Endothelial cell of umbilical vein (primary cell): Measurements from ENCODE around the gene KXD1. TPM values are rescaled to one million over a fixed set of nuclear protein-coding genes. Genes with fewer than 3 reads are reported as not detected.

Source experiments
- BruUV-seq: library from RNA; stranded (reverse); fragments of 400-500 nt; replicated peaks from 2 replicates; lab custom pipeline; 2021; lab: Mats Ljungman, UMichigan
- CTCF ChIA-PET: fragments of 300-600, 350-600 bp; sonication (Branson Sonifier 250); formaldehyde crosslinking; loops from one replicate; lab custom pipeline; 2021; ENCODE audit warnings: antibody characterized with exemption, inconsistent platforms; lab: Charles Lee
- POLR2A ChIA-PET: fragments of 300-600, 350-600 bp; sonication (Branson Sonifier 250); formaldehyde crosslinking; loops from one replicate; lab custom pipeline; 2021; ENCODE audit warnings: antibody characterized with exemption, inconsistent platforms; lab: Charles Lee
- DNase-seq: peaks from one replicate; pipeline ENCODE4 v3.0.0-alpha.2; 2011; ENCODE audit warnings: low read depth, low spot score
- FAIRE-seq: peaks from 2 replicates; lab custom pipeline; 2011; peaks lifted over from hg19 to GRCh38; lab: Jason Lieb, UNC
- H2AFZ ChIP-seq: 2 replicates; pipeline ENCODE4 v1.6.0; 2012; ENCODE audit warnings: low read depth, low read length, control low read depth, inconsistent platforms
- H3K27ac ChIP-seq: 2 replicates; pipeline ENCODE4 v1.5.1; 2011; ENCODE audit warnings: low read depth, mild to moderate bottlenecking, control low read depth, low read length, moderate library complexity; ENCODE audit not compliant: insufficient read depth
- H3K27me3 ChIP-seq, 2 experiments: 2 replicates each; pipeline versions ENCODE4 v1.6.0 to v1.6.1; 2011; ENCODE audit warnings: low read length in 2 of 2, mixed read lengths in 1 of 2; ENCODE audit not compliant: control insufficient read depth in 2 of 2, insufficient read depth in 2 of 2
- H3K36me3 ChIP-seq, 2 experiments: 2 replicates in 1 of 2; 3 replicates in 1 of 2; pipeline ENCODE4 v1.5.1; 2011; ENCODE audit warnings: low read length in 2 of 2, mild to moderate bottlenecking in 1 of 2, moderate library complexity in 1 of 2; ENCODE audit not compliant: control insufficient read depth in 2 of 2, insufficient read depth in 2 of 2; ENCODE audit errors: extremely low read depth in 1 of 2
- H3K4me1 ChIP-seq: 3 replicates; pipeline ENCODE4 v1.5.1; 2011; ENCODE audit warnings: mild to moderate bottlenecking, low read length; ENCODE audit not compliant: control insufficient read depth, insufficient read depth; ENCODE audit errors: extremely low read depth
- H3K4me2 ChIP-seq: 2 replicates; pipeline ENCODE4 v1.6.1; 2011; ENCODE audit warnings: low read length, control low read depth, mixed read lengths; ENCODE audit not compliant: insufficient read depth
- H3K4me3 ChIP-seq, 3 experiments: fragments of 200-600 bp in 1 of 3; sonication (generic), shearing (Covaris generic) in 1 of 3; replicated peaks in 1 of 3; 2 replicates each; pipeline ENCODE4 v1.5.1; 2011 to 2016; ENCODE audit warnings: control low read depth in 3 of 3, low read length in 3 of 3, mild to moderate bottlenecking in 2 of 3, inconsistent platforms in 1 of 3, low read depth in 1 of 3, moderate library complexity in 1 of 3; ENCODE audit not compliant: insufficient read depth in 1 of 3
- H3K79me2 ChIP-seq: 2 replicates; pipeline ENCODE4 v1.6.0; 2012; ENCODE audit warnings: low read length, inconsistent platforms; ENCODE audit not compliant: control insufficient read depth, insufficient read depth
- H3K9ac ChIP-seq: replicated peaks from 2 replicates; pipeline ENCODE3; 2011; ENCODE audit warnings: low read length, control low read depth; ENCODE audit not compliant: insufficient read depth; ENCODE audit errors: extremely low read depth
- H3K9me1 ChIP-seq: replicated peaks from 3 replicates; pipeline ENCODE4 v1.6.0; 2011; ENCODE audit warnings: mild to moderate bottlenecking, low read length; ENCODE audit not compliant: control insufficient read depth, insufficient read depth; ENCODE audit errors: extremely low read depth
- H3K9me3 ChIP-seq: replicated peaks from 2 replicates; pipeline ENCODE4 v1.5.1; 2012; ENCODE audit warnings: low read length, inconsistent platforms; ENCODE audit not compliant: control insufficient read depth, insufficient read depth
- H4K20me1 ChIP-seq: replicated peaks from 2 replicates; pipeline ENCODE3; 2011; ENCODE audit warnings: mild to moderate bottlenecking, low read length; ENCODE audit not compliant: control insufficient read depth, insufficient read depth; ENCODE audit errors: extremely low read depth
- EZH2 ChIP-seq: IDR thresholded peaks from 2 replicates; pipeline ENCODE4 v1.6.1; 2012; ENCODE audit warnings: borderline replicate concordance, low read depth, mild to moderate bottlenecking, moderate library complexity, low read length, inconsistent platforms; ENCODE audit not compliant: severe bottlenecking
- FOS ChIP-seq: IDR thresholded peaks from 2 replicates; pipeline ENCODE4 v1.6.1; 2011; ENCODE audit warnings: mild to moderate bottlenecking, low read length, moderate library complexity, borderline replicate concordance; ENCODE audit not compliant: insufficient read depth
- GATA2 ChIP-seq: IDR thresholded peaks from 2 replicates; pipeline ENCODE4 v1.7.0; 2011; ENCODE audit warnings: low read depth, mild to moderate bottlenecking, moderate library complexity, mixed read lengths, low read length; ENCODE audit not compliant: insufficient read length, insufficient read depth
- JUN ChIP-seq: IDR thresholded peaks from 2 replicates; pipeline ENCODE4 v1.6.1; 2011; ENCODE audit warnings: borderline replicate concordance, low read depth; ENCODE audit not compliant: insufficient read length, insufficient read depth
- MYC ChIP-seq: IDR thresholded peaks from one replicate; pipeline ENCODE4 v1.6.1; 2011; ENCODE audit warnings: mild to moderate bottlenecking, low read depth, low read length
- POLR2A ChIP-seq: IDR thresholded peaks from 2 replicates; pipeline ENCODE4 v1.6.1; 2012; ENCODE audit warnings: low read depth, mild to moderate bottlenecking, control low read depth, low read length
- POLR2AphosphoS5 ChIP-seq: IDR thresholded peaks from 2 replicates; pipeline ENCODE4 v1.6.1; 2012; ENCODE audit warnings: low read depth, mild to moderate bottlenecking, control low read depth, low read length, moderate library complexity; ENCODE audit not compliant: insufficient read depth
- dilution Hi-C: fragments of 300-500 bp; cut with MboI; formaldehyde crosslinking; loops from one replicate; pipeline ENCODE4 v1.15.0; 2019; ENCODE audit warnings: low sequenced_read_pairs; ENCODE audit not compliant: extremely low pct_ligation_motif_present
- intact Hi-C: fragments of 100-400 bp; cut with micrococcal nuclease; formaldehyde crosslinking; loops from one replicate; pipeline ENCODE4 v1.10.0; 2022
- polyA plus RNA-seq, 4 experiments: library from polyadenylated mRNA; depleted of rRNA in 3 of 4; stranded (reverse) in 3 of 4; unstranded in 1 of 4; fragments of >200 nt; gene quantifications; 2 replicates each; pipeline versions ENCODE4 v1.2.1 to v1.2.3, GENCODE V29; 2011 to 2012; ENCODE audit warnings: missing spikeins in 1 of 4
- total RNA-seq: library from RNA; stranded (reverse); gene quantifications from 2 replicates; pipeline ENCODE4 v1.2.3, GENCODE V29; 2021
- TF ChIP-seq, protein P1 (sequence below), 2 donors: IDR thresholded peaks; 1 replicate in 1 of 2; 2 replicates in 1 of 2; pipeline ENCODE4 v1.5.1; 2011; ENCODE audit warnings: low read length in 2 of 2, mild to moderate bottlenecking in 2 of 2, moderate library complexity in 2 of 2, control low read depth in 1 of 2, inconsistent platforms in 1 of 2, low read depth in 1 of 2; ENCODE audit not compliant: insufficient read depth in 1 of 2; ENCODE audit errors: extremely low read depth in 1 of 2
- TF ChIP-seq, protein P2 (sequence below): IDR thresholded peaks from 2 replicates; pipeline ENCODE4 v1.6.1; 2011; ENCODE audit not compliant: insufficient read depth, insufficient read length

The KXD1 gene
- total and polyA plus RNA-seq, 2 donors (not counting 3 experiments of a cell fraction or from before 2014, with no cell fraction given) = 134 to 186 TPM

DNA sequence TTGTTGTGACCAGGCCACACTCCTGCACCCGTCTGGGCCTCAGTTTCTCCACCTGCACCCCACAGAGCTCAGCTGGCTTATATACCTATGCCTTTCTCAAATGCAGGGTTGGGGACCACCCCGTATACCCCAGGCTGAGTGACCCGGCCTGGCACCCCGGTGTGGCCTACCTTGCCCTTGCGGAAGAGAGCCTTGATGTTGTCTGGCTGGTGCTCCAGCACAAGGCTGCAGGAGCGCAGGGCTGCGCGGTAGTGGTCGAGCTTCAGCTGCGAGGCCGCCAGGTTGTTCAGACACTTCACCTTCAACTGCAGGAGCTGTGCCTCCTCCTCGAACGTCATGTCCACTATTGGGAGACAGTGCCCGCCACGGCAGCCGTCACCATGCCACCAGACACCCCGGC lies 20.2 kb upstream of the KXD1 start:
- Histone ChIP-seq H3K4me2 (no peak overlapping the region), H3K9me1 (no peaks in the 10 kb centered on the region), H4K20me1 (no peaks in the 10 kb centered on the region), H3K27ac (no peak overlapping the region), H3K27me3 (no peaks in the 10 kb centered on the region), H3K4me3 (no peak overlapping the region), H3K9ac (no peak overlapping the region), H2AFZ (no peak overlapping the region), H3K79me2 (peaks cover 9% of the 10 kb centered on the region), H3K36me3 (peaks cover 6 to 38% of the 10 kb centered on the region in 2 experiments), H3K9me3 (no peaks in the 10 kb centered on the region), H3K4me1 (peaks cover 6% of the 10 kb centered on the region)
- ChIA-PET POLR2A (no interaction called here), CTCF (no interaction called here)
- intact Hi-C loops (no loop called here), dilution Hi-C loops (no loop called here)
- TF ChIP-seq EZH2 = no peak
- TF ChIP-seq POLR2AphosphoS5 = no peak
- no peak for TF ChIP-seq FOS
- no peak for TF ChIP-seq MYC
- TF ChIP-seq GATA2 = no peak
- TF ChIP-seq, protein P1, sequence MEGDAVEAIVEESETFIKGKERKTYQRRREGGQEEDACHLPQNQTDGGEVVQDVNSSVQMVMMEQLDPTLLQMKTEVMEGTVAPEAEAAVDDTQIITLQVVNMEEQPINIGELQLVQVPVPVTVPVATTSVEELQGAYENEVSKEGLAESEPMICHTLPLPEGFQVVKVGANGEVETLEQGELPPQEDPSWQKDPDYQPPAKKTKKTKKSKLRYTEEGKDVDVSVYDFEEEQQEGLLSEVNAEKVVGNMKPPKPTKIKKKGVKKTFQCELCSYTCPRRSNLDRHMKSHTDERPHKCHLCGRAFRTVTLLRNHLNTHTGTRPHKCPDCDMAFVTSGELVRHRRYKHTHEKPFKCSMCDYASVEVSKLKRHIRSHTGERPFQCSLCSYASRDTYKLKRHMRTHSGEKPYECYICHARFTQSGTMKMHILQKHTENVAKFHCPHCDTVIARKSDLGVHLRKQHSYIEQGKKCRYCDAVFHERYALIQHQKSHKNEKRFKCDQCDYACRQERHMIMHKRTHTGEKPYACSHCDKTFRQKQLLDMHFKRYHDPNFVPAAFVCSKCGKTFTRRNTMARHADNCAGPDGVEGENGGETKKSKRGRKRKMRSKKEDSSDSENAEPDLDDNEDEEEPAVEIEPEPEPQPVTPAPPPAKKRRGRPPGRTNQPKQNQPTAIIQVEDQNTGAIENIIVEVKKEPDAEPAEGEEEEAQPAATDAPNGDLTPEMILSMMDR (IDR thresholded peaks at IDR 0.05; ENCODE audit: extremely low read depth in 1 of 2, insufficient read depth in 1 of 2, low read depth in 1 of 2, low read length in 2 of 2) = no peak
- TF ChIP-seq POLR2A = no peak
- no peak for TF ChIP-seq JUN
- TF ChIP-seq, protein P2, sequence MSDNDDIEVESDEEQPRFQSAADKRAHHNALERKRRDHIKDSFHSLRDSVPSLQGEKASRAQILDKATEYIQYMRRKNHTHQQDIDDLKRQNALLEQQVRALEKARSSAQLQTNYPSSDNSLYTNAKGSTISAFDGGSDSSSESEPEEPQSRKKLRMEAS = no peak
- DNase-seq (no peak), FAIRE-seq (no peak)
- BruUV-seq = no TSS peak
